ENCODE results near the gene ANKFY1. TPM values are rescaled to one million over a fixed set of nuclear protein-coding genes. Genes with fewer than 3 reads are reported as not detected.

The ANKFY1 gene
- total RNA-seq, 1 donor from 2014 or later = 44.2 TPM

DNA sequence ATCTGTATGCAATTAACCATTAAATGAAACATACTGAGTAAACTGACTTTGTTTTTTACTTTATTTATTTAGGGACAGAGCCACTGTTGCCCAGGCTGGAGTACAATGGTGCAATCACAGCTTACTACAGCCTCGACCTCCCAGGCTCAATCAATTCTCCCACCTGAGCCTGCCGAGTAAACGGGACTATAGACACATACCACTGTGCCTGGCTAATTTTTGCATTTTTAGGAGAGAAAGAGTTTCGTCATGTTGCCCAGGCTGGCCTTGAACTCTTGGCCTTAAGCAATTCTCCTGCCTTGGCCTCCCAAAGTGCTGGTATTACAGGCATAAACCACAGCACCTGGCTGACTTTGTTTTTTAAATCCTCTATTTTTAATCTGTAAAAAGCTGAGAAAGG lies 42.6 kb downstream of the ANKFY1 start:
- no peak overlapping the region for H3K4me3 ChIP-seq
- H3K27me3 ChIP-seq = no peaks in the 10 kb centered on the region
- intact Hi-C loops (cut with DNase I) = no loop called here
- peak overlapping the region; percentile 70 for H3K27ac ChIP-seq
- peaks cover 15% of the 10 kb centered on the region for H3K4me1 ChIP-seq
- no peak for DNase-seq (ENCODE audit: extremely low spot score in 2 of 2)
- TF ChIP-seq CTCF (IDR thresholded peaks at IDR 0.05) (no peak), POLR2AphosphoS5 (IDR thresholded peaks at IDR 0.05; ENCODE audit: insufficient read depth in 1 of 2, low read depth in 1 of 2) (no peak), POLR2A (IDR thresholded peaks at IDR 0.05) (no peak)
- H3K36me3 ChIP-seq = no peaks in the 10 kb centered on the region
- H3K9me3 ChIP-seq = no peaks in the 10 kb centered on the region

- Histone ChIP-seq H3K36me3 (no peaks in the 10 kb centered on the region), H3K27me3 (no peaks in the 10 kb centered on the region), H3K9me3 (no peaks in the 10 kb centered on the region), H3K4me1 (peaks cover 20% of the 10 kb centered on the region), H3K27ac (peak overlapping the region; percentile 70), H3K4me3 (no peak overlapping the region)
- DNase-seq (ENCODE audit: extremely low spot score in 2 of 2) = no peak
- TF ChIP-seq CTCF (IDR thresholded peaks at IDR 0.05) (no peak), POLR2AphosphoS5 (IDR thresholded peaks at IDR 0.05; ENCODE audit: insufficient read depth in 1 of 2, low read depth in 1 of 2) (peak; percentile 16 to 82), POLR2A (IDR thresholded peaks at IDR 0.05) (no peak)
- intact Hi-C loops (cut with DNase I) = no loop called here
Observed at GRCh38 chr17:4220655-4221054, 43.1 kb downstream of the ANKFY1 start.

GRCh38 chr17:4219241-4219640 lies 44.5 kb downstream of the ANKFY1 start:
- no peak for TF ChIP-seq POLR2AphosphoS5 (IDR thresholded peaks at IDR 0.05; ENCODE audit: insufficient read depth in 1 of 2, low read depth in 1 of 2)
- no peak for TF ChIP-seq POLR2A (IDR thresholded peaks at IDR 0.05)
- TF ChIP-seq CTCF (IDR thresholded peaks at IDR 0.05) = no peak
- peak overlapping the region; percentile 70 for H3K27ac ChIP-seq
- intact Hi-C loops (cut with DNase I) = no loop called here
- no peak overlapping the region for H3K4me3 ChIP-seq
- DNase-seq (ENCODE audit: extremely low spot score in 2 of 2) = no peak
- no peaks in the 10 kb centered on the region for H3K27me3 ChIP-seq
- H3K36me3 ChIP-seq = no peaks in the 10 kb centered on the region
- H3K4me1 ChIP-seq = peaks cover 34% of the 10 kb centered on the region
- H3K9me3 ChIP-seq = no peaks in the 10 kb centered on the region

GRCh38 chr17:4215882-4216570 lies 47.8 kb downstream of the ANKFY1 start:
- intact Hi-C loops (cut with DNase I) = loop anchor here (2.0 kb wide), 2 partner anchors 189 to 197 kb away; no protein-coding TSS in a partner anchor
- Histone ChIP-seq H3K4me1 (peaks cover 36% of the 10 kb centered on the region), H3K27me3 (no peaks in the 10 kb centered on the region), H3K4me3 (no peak overlapping the region), H3K9me3 (no peaks in the 10 kb centered on the region), H3K27ac (peak overlapping the region; percentile 1), H3K36me3 (no peaks in the 10 kb centered on the region)
- DNase-seq (ENCODE audit: extremely low spot score in 2 of 2) = no peak
- TF ChIP-seq CTCF (IDR thresholded peaks at IDR 0.05) (no peak), POLR2A (IDR thresholded peaks at IDR 0.05) (no peak), POLR2AphosphoS5 (IDR thresholded peaks at IDR 0.05; ENCODE audit: insufficient read depth in 1 of 2, low read depth in 1 of 2) (no peak)

- Histone ChIP-seq H3K4me3 (no peak overlapping the region), H3K9me3 (no peaks in the 10 kb centered on the region), H3K36me3 (peaks cover 0 to 6% of the 10 kb centered on the region in 2 donors), H3K27me3 (no peaks in the 10 kb centered on the region), H3K27ac (no peak overlapping the region), H3K4me1 (peaks cover 22% of the 10 kb centered on the region)
- intact Hi-C loops (cut with DNase I) = loop anchor here (2.0 kb wide), 2 partner anchors 191 to 199 kb away; no protein-coding TSS in a partner anchor
- TF ChIP-seq CTCF (IDR thresholded peaks at IDR 0.05) (no peak), POLR2A (IDR thresholded peaks at IDR 0.05) (no peak), POLR2AphosphoS5 (IDR thresholded peaks at IDR 0.05; ENCODE audit: insufficient read depth in 1 of 2, low read depth in 1 of 2) (no peak)
- DNase-seq (ENCODE audit: extremely low spot score in 2 of 2) = no peak
Observed at GRCh38 chr17:4214157-4214556, 49.6 kb downstream of the ANKFY1 start.

Measured in vagina (tissue), 2 donors.